GM18867 (cell line): ENCODE data around the gene XXYLT1.

ENCODE experiments used
- ATAC-seq: cut with Tn5 transposase; IDR thresholded peaks from one replicate; pipeline ENCODE4 v1.9.1; 2021; ENCODE audit warnings: mild to moderate bottlenecking, moderate library complexity; ENCODE audit not compliant: unreplicated experiment

XXYLT1 gene

DNA sequence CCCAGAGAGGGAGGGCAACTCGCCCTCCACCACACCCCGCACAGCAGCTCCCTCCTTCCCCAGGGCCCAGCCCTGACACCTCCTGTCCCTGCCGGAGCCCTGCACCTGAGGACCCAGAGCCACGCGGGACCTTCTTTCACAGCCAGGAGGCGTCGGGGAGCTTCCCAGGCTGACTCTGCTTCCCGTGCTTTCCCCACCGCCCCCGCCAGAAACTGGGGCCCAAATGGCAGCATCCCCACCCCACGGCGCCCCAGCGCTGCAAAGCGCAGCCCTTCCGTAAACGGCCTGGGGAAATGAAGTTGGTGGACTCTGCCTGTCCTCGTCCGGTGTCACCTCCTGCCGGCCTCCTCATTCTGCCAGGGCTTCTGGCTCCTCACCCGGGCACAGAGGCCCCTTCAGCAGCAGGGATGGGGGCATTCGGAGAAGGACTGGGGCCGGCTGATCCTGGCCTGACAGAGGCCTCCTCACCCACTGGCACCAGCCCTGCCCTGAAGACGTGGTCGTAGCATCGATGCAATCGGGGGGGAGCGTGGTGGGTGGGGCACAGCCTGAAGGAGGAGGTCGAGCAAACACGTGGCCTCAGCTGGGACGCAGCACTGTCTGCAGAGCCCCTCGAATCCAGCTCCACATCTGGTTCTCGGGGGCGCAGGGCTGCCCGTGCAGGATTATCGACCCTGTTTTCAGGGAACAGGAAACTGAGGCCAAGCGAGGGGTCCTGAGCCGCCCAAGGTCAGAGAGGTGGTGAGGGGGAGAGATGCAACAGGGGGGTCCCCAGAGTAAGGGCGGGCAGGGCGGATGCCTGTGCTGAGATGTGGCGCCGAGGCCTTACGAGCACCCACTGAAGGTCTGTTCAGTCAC, 235.4 kb downstream of the XXYLT1 start:
- ATAC-seq = no peak

DNA sequence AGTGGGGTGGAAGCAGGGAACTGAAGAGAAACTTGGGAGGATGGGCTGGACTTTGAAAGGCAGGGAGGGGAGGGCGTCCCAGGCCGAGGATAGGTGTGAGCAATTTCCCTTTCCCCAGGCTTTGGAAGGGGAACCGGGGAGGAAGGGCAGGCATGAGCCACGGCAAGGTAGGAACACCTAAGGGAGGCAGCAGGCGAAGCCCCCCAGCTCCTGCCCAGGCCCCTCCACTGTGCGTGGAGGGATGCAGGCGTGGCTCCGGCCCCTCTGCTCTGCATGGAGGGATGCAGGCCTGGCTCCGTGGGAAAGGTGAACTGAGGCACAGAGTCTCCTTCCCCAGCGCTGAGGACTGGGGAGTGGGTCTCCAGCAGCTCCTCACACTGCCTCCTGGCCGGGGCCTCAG, 236.4 kb downstream of the XXYLT1 start:
- ATAC-seq = no peak

GRCh38 chr3:195034101-195034500, 236.9 kb downstream of the XXYLT1 start:
- ATAC-seq = no peak

GRCh38 chr3:195033531-195034091, 237.3 kb downstream of the XXYLT1 start:
- no peak for ATAC-seq

- ATAC-seq = no peak
These were observed 238.0 kb downstream of the XXYLT1 start for GRCh38 chr3:195032955-195033354.

GRCh38 chr3:195032106-195032759, 238.7 kb downstream of the XXYLT1 start:
- ATAC-seq = no peak

DNA sequence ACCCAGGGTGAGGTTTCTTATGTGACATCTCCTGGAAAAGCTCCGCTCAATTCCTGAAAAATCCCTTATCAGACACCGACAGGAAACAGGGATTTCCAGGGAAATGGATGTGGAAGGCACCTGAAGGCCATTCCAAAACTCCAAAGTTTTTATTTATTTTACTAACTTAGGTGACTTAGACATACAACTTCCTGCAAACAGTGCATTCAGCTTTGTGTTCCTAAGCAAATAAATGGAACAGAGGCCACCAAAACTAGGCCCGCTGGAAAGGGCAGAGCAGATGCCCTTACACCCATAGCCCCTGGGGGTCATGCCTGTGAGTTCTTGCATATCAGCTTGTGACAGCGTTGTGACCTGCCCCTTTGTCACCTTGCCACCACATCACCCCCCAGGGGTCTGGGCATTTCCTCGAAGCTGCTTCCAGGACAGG, 239.4 kb downstream of the XXYLT1 start:
- no peak for ATAC-seq

DNA sequence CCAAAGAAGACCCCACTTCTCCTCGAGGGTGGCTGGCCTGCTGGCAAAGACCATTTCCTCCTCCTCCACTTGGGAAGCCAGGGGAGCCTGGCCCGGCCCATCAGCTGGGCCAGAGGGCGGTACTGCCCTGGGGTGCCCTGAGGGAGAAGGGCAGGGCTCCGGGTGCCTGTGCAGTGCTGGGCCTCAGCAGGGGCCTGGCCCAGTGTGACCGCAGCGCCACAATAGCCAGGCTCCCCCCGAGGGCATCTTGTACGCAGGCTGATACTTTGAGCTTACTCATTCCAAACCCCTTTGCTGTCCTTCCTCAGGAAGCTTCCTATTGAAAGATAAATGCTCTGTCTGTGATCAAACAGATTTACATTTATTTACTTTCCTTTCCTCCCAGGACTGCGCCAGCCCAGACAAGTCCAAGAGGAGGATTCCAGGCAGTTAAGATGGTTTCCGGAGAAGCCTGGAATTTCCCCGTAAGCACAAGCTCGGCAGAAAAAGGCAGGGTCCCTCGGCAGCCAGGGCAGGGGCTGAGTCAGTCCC, 240.1 kb downstream of the XXYLT1 start:
- no peak for ATAC-seq

DNA sequence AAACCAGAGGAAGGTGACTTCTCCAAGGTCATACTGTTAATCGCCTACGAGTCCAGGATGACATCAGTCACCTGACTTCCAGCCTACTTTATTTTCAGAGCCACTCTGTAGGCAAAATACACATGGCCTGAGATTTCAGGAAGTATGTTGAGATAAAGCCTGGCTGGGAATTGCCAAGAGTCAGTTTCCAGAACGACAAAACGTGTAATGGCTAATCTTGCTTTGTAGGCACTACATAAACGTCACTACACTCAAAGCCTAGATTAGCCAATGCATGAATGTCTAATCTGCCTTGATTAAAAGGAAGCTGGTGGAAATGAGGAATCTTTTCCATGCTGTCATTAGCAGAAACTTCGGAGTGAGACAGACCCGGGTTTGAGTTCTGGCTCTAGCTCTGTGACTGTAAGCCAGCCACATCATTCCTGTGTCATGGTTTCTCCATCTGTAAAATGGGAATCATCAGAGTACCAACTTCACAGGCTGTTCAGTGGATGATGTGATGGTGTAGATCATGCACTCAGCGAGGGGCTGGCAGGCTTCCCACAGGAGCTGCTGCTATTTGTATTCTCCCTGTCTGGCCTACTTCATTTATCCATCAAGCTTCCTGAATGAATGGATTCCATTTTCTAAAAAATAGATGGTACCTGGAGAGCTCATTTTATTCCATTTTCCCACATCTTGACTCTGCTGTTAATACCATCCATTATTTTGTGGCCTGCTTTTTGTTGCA, 241.9 kb downstream of the XXYLT1 start:
- ATAC-seq = no peak

DNA sequence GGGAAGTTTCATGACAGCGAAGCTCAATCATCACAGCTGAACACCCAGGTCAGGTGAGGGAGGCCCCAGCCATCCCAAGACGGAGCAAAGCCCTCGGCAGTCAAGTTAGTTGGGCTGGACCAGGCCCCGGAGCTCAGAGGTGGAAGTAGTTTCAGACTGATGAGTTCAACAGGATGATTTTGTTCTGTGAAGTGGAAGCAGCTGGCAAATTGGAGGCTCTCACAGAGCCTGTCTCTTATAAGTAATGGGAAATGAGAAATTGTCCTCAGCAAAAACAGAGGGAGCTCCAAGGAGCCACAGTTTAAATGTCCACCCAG, 245.1 kb downstream of the XXYLT1 start:
- no peak for ATAC-seq

GRCh38 chr3:195025056-195025883, 245.7 kb downstream of the XXYLT1 start:
- no peak for ATAC-seq

GRCh38 chr3:195023989-195024388, 247.0 kb downstream of the XXYLT1 start:
- ATAC-seq = no peak

- ATAC-seq = no peak
These were observed 247.4 kb downstream of the XXYLT1 start for GRCh38 chr3:195023576-195023975.

GRCh38 chr3:195021692-195022091, 249.3 kb downstream of the XXYLT1 start:
- no peak for ATAC-seq

- no peak for ATAC-seq
These were observed 250.0 kb downstream of the XXYLT1 start for GRCh38 chr3:195020921-195021320.

GRCh38 chr3:195020185-195020584, 250.8 kb downstream of the XXYLT1 start:
- ATAC-seq = no peak

DNA sequence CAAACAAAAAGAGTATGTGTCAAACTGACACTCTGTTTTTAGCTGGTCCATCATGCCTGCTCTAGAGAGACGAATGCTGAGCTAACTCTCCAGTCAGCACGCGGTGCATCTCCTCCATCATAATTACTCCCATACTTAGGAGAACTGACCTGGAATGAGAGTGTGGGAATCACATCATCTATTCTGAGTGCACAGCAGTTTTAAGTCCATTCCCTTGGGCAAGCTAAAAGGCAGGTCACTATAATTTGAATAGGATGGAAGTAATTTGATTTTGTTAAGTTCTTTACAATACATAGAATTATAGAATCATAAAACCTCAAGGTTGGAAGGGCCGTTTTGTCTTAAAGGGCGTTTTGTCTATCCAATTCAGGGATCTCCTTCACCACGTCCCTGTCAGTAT, 251.6 kb downstream of the XXYLT1 start:
- ATAC-seq = no peak
